GM23338 (cell line): ENCODE measurements around the gene KCNIP2. TPM values are rescaled to one million over a fixed set of nuclear protein-coding genes. Genes with fewer than 3 reads are reported as not detected.
A peak's percentile ranks its signal among the peaks of the same experiment; 100 is the strongest.

ENCODE experiments used
- ATAC-seq: fragments of 200-7000 bp; cut with Tn5 transposase; 3 replicates; pipeline ENCODE4 v1.9.1; 2020
- DNase-seq: peaks from one replicate; pipeline ENCODE4 v3.0.0-alpha.2; 2015; ENCODE audit warnings: low spot score
- H2AFZ ChIP-seq: fragments of 200-600 bp; sonication (generic); 2 replicates; pipeline ENCODE4 v1.8.0; 2016; ENCODE audit warnings: antibody characterized with exemption, mild to moderate bottlenecking, moderate library complexity
- H3F3A ChIP-seq: fragments of 200-600 bp; sonication (generic); replicated peaks from 2 replicates; pipeline ENCODE4 v1.8.0; 2017; ENCODE audit warnings: antibody characterized with exemption, mixed run types, low read depth
- H3K27ac ChIP-seq: fragments of 200-600 bp; sonication (generic); 2 replicates; pipeline ENCODE4 v1.6.1; 2016; ENCODE audit warnings: low read depth
- H3K27me3 ChIP-seq: fragments of 200-600 bp; sonication (generic); 2 replicates; pipeline ENCODE4 v1.8.0; 2016; ENCODE audit warnings: mild to moderate bottlenecking, mixed run types, moderate library complexity; ENCODE audit not compliant: insufficient read depth
- H3K36me3 ChIP-seq: fragments of 200-600 bp; sonication (generic); 2 replicates; pipeline ENCODE4 v1.8.0; 2016; ENCODE audit warnings: mild to moderate bottlenecking; ENCODE audit not compliant: insufficient read depth
- H3K4me1 ChIP-seq: fragments of 200-600 bp; sonication (generic); 2 replicates; pipeline ENCODE4 v1.8.0; 2016; ENCODE audit warnings: mild to moderate bottlenecking, moderate library complexity; ENCODE audit not compliant: insufficient read depth
- H3K4me2 ChIP-seq: fragments of 200-600 bp; sonication (generic); 2 replicates; pipeline ENCODE4 v1.7.1; 2017; ENCODE audit warnings: mixed run types
- H3K4me3 ChIP-seq: fragments of 200-600 bp; sonication (generic); 2 replicates; pipeline ENCODE4 v1.6.1; 2016; ENCODE audit warnings: mixed run types
- H3K79me2 ChIP-seq: fragments of 200-600 bp; sonication (generic); replicated peaks from 2 replicates; pipeline ENCODE4 v1.8.0; 2017; ENCODE audit warnings: mild to moderate bottlenecking; ENCODE audit not compliant: insufficient read depth
- H3K9me2 ChIP-seq: fragments of 200-600 bp; sonication (generic); 2 replicates; pipeline ENCODE4 v1.8.0; 2017; ENCODE audit not compliant: insufficient read depth
- H4K20me1 ChIP-seq: fragments of 200-600 bp; sonication (generic); replicated peaks from 2 replicates; pipeline ENCODE4 v1.8.0; 2017; ENCODE audit warnings: mild to moderate bottlenecking; ENCODE audit not compliant: insufficient read depth
- H3K27ac Mint-ChIP-seq: 2 replicates; pipeline ENCODE4 v1.8.0; 2020; ENCODE audit warnings: inconsistent platforms, mild to moderate bottlenecking, moderate library complexity, mixed read lengths
- H3K27me3 Mint-ChIP-seq: 3 replicates; pipeline ENCODE4 v1.8.0; 2022; ENCODE audit warnings: low read depth, mild to moderate bottlenecking, moderate library complexity, mixed read lengths, inconsistent platforms; ENCODE audit not compliant: insufficient read depth, poor library complexity
- H3K36me3 Mint-ChIP-seq: 3 replicates; pipeline ENCODE4 v1.8.0; 2021; ENCODE audit warnings: low read depth, mild to moderate bottlenecking, inconsistent platforms, moderate library complexity, mixed read lengths
- H3K4me1 Mint-ChIP-seq: 3 replicates; pipeline ENCODE4 v1.8.0; 2020; ENCODE audit warnings: mild to moderate bottlenecking, inconsistent platforms, mixed read lengths
- H3K4me3 Mint-ChIP-seq: 3 replicates; pipeline ENCODE4 v1.8.0; 2021; ENCODE audit warnings: moderate library complexity, mild to moderate bottlenecking, inconsistent platforms, mixed read lengths
- H3K9me3 Mint-ChIP-seq: 3 replicates; pipeline ENCODE4 v1.8.0; 2020; ENCODE audit warnings: moderate library complexity, mild to moderate bottlenecking, inconsistent platforms, mixed read lengths
- CREB1 ChIP-seq: fragments of 250-450 bp; sonication (Bioruptor Pico); IDR thresholded peaks from 2 replicates; pipeline ENCODE4 v1.5.0; 2020; ENCODE audit warnings: low read depth, mild to moderate bottlenecking, moderate library complexity
- EZH2phosphoT487 ChIP-seq: fragments of 200-600 bp; sonication (generic); IDR thresholded peaks from one replicate; pipeline ENCODE4 v1.8.1; 2018; ENCODE audit warnings: antibody characterized with exemption; ENCODE audit not compliant: unreplicated experiment
- JUNB ChIP-seq: IDR thresholded peaks from one replicate; pipeline ENCODE4 v1.6.1; 2016; ENCODE audit warnings: antibody characterized with exemption; ENCODE audit not compliant: unreplicated experiment
- NANOG ChIP-seq: IDR thresholded peaks from 2 replicates; pipeline ENCODE4 v1.6.1; 2016; ENCODE audit warnings: antibody characterized with exemption, borderline replicate concordance
- STAT1 ChIP-seq: IDR thresholded peaks from one replicate; pipeline ENCODE4 v1.6.1; 2016; ENCODE audit warnings: antibody characterized with exemption; ENCODE audit not compliant: unreplicated experiment
- polyA plus RNA-seq: library from polyadenylated mRNA; unstranded; fragments of >200 nt; fragmentation: Nextera tagmentation; extraction: Ambion mirVana; gene quantifications from 2 replicates; pipeline ENCODE4 v1.2.1, GENCODE V29; 2016
- total RNA-seq: library from RNA; depleted of rRNA; stranded (reverse); fragments of >200 nt; shearing (Covaris generic); gene quantifications from 2 replicates; pipeline ENCODE4 v1.2.3, GENCODE V29; 2014
- TF ChIP-seq, protein P1 (sequence below): fragments of 250-450 bp; sonication (Bioruptor Pico); IDR thresholded peaks from 2 replicates; pipeline ENCODE4 v1.5.0; 2020; ENCODE audit warnings: mild to moderate bottlenecking, moderate library complexity

Gene KCNIP2
- total and polyA plus RNA-seq, 2 experiments from 2014 or later = 2.2 to 2.6 TPM

DNA sequence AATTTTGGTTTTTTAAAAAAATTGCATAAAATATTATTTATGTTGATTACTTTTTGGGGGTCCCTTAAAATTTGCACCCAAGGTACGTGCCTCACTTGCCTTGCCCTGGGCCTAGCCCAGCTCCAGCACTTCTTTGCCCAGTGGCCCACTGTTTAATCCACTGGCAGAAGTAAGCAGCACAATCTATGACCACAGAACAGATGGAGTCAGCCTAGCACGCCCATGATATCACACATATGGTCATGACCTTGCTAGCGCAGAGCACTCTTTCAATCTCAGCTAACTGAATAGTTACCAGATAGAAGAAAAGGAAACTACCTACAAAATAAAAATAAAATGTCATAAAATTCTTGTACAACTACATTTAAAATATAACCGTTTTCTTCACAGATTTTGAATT, 31.0 kb downstream of the KCNIP2 start:
- H3K79me2 ChIP-seq = peaks cover 100% of the 10 kb centered on the region
- no peak overlapping the region for H3K4me2 ChIP-seq
- Mint-ChIP-seq H3K36me3 (peaks cover 49% of the 10 kb centered on the region), H3K4me3 (no peak overlapping the region), H3K27me3 (no peaks in the 10 kb centered on the region), H3K27ac (no peak overlapping the region), H3K9me3 (no peaks in the 10 kb centered on the region; the same call in 2 of the 3 replicates), H3K4me1 (peaks cover 21% of the 10 kb centered on the region; the same call in 2 of the 3 replicates)
- ATAC-seq (no peak), DNase-seq (no peak)
- TF ChIP-seq, protein P1, sequence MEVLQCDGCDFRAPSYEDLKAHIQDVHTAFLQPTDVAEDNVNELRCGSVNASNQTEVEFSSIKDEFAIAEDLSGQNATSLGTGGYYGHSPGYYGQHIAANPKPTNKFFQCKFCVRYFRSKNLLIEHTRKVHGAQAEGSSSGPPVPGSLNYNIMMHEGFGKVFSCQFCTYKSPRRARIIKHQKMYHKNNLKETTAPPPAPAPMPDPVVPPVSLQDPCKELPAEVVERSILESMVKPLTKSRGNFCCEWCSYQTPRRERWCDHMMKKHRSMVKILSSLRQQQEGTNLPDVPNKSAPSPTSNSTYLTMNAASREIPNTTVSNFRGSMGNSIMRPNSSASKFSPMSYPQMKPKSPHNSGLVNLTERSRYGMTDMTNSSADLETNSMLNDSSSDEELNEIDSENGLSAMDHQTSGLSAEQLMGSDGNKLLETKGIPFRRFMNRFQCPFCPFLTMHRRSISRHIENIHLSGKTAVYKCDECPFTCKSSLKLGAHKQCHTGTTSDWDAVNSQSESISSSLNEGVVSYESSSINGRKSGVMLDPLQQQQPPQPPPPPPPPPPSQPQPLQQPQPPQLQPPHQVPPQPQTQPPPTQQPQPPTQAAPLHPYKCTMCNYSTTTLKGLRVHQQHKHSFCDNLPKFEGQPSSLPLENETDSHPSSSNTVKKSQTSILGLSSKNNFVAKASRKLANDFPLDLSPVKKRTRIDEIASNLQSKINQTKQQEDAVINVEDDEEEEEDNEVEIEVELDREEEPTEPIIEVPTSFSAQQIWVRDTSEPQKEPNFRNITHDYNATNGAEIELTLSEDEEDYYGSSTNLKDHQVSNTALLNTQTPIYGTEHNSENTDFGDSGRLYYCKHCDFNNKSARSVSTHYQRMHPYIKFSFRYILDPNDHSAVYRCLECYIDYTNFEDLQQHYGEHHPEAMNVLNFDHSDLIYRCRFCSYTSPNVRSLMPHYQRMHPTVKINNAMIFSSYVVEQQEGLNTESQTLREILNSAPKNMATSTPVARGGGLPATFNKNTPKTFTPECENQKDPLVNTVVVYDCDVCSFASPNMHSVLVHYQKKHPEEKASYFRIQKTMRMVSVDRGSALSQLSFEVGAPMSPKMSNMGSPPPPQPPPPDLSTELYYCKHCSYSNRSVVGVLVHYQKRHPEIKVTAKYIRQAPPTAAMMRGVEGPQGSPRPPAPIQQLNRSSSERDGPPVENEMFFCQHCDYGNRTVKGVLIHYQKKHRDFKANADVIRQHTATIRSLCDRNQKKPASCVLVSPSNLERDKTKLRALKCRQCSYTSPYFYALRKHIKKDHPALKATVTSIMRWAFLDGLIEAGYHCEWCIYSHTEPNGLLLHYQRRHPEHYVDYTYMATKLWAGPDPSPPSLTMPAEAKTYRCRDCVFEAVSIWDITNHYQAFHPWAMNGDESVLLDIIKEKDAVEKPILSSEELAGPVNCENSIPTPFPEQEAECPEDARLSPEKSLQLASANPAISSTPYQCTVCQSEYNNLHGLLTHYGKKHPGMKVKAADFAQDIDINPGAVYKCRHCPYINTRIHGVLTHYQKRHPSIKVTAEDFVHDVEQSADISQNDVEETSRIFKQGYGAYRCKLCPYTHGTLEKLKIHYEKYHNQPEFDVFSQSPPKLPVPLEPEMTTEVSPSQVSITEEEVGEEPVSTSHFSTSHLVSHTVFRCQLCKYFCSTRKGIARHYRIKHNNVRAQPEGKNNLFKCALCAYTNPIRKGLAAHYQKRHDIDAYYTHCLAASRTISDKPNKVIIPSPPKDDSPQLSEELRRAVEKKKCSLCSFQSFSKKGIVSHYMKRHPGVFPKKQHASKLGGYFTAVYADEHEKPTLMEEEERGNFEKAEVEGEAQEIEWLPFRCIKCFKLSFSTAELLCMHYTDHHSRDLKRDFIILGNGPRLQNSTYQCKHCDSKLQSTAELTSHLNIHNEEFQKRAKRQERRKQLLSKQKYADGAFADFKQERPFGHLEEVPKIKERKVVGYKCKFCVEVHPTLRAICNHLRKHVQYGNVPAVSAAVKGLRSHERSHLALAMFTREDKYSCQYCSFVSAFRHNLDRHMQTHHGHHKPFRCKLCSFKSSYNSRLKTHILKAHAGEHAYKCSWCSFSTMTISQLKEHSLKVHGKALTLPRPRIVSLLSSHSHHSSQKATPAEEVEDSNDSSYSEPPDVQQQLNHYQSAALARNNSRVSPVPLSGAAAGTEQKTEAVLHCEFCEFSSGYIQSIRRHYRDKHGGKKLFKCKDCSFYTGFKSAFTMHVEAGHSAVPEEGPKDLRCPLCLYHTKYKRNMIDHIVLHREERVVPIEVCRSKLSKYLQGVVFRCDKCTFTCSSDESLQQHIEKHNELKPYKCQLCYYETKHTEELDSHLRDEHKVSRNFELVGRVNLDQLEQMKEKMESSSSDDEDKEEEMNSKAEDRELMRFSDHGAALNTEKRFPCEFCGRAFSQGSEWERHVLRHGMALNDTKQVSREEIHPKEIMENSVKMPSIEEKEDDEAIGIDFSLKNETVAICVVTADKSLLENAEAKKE (CRISPR knock-in tag) = no peak
- TF ChIP-seq EZH2phosphoT487 (no peak), STAT1 (no peak), CREB1 (CRISPR knock-in tag) (no peak)
- H2AFZ ChIP-seq = no peak overlapping the region
- 0 out of 2 replicates have a peak overlapping the region, but pooled peaks have one; percentile 46 for H3K27ac ChIP-seq
- peaks cover 77% of the 10 kb centered on the region for H4K20me1 ChIP-seq
- H3K36me3 ChIP-seq = peaks cover 32% of the 10 kb centered on the region
- H3F3A ChIP-seq = 0 out of 2 replicates have a peak, but pooled peaks cover 3% of the 10 kb centered on the region
- H3K4me3 ChIP-seq = no peak overlapping the region
- no peaks in the 10 kb centered on the region for H3K27me3 ChIP-seq
- no peaks in the 10 kb centered on the region for H3K9me2 ChIP-seq
- H3K4me1 ChIP-seq = peaks cover 20% of the 10 kb centered on the region

DNA sequence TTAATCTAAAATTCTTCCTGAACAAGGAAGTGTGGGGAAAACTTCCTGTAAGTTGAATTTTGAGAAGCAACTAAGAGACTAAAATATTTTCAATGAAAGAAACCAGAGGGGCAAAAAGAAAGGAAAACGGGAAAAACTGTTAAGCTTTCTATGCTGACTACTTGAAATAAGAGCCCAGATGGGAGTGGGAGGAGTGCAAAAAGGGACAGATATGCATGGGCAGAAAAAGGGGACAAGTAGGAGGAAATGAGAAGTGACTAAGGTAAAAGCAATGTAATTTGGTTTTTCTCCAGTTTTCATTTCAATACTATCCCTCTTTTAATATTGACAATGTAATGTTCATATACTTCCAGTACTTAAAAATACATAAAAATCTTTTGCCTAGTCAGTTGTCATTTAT, 36.4 kb downstream of the KCNIP2 start:
- Histone ChIP-seq H3K36me3 (peaks cover 82% of the 10 kb centered on the region), H3K4me2 (no peak overlapping the region), H3K79me2 (peaks cover 73% of the 10 kb centered on the region), H2AFZ (no peak overlapping the region), H3K27ac (no peak overlapping the region), H4K20me1 (peaks cover 56% of the 10 kb centered on the region), H3K27me3 (no peaks in the 10 kb centered on the region), H3K9me2 (no peaks in the 10 kb centered on the region), H3K4me1 (no peaks in the 10 kb centered on the region), H3K4me3 (no peak overlapping the region), H3F3A (peaks cover 3% of the 10 kb centered on the region; the same call in 1 of the 2 replicates)
- Mint-ChIP-seq H3K27me3 (peaks cover 3% of the 10 kb centered on the region), H3K4me1 (no peaks in the 10 kb centered on the region), H3K36me3 (peaks cover 86% of the 10 kb centered on the region), H3K9me3 (no peaks in the 10 kb centered on the region), H3K27ac (no peak overlapping the region), H3K4me3 (no peak overlapping the region)
- DNase-seq (no peak), ATAC-seq (no peak)
- no peak for TF ChIP-seq NANOG
- no peak for TF ChIP-seq JUNB
